IMR-90 (cell line): ENCODE data around the gene SPATA24. TPM values are rescaled to one million over a fixed set of nuclear protein-coding genes. Genes with fewer than 3 reads are reported as not detected.

Experiments
- ATAC-seq: fragments of 200-7000 bp; cut with Tn5 transposase; 2 replicates; pipeline ENCODE4 v1.9.1; 2020; ENCODE audit warnings: low read depth, mild to moderate bottlenecking, moderate library complexity
- BruUV-seq: library from RNA; stranded (reverse); fragments of 400-500 nt; replicated peaks from 2 replicates; lab custom pipeline; 2021; lab: Mats Ljungman, UMichigan
- CTCF ChIA-PET: fragments of 300-600 bp; formaldehyde crosslinking; extraction: SDS; loops from one replicate; lab custom pipeline; 2021; ENCODE audit warnings: antibody characterized with exemption; lab: Yijun Ruan, JAX
- POLR2A ChIA-PET: fragments of 300-600 bp; sonication (Branson Sonifier 250); formaldehyde crosslinking; loops from one replicate; lab custom pipeline; 2022; ENCODE audit warnings: antibody characterized with exemption; ENCODE audit not compliant: unreplicated experiment; lab: Charles Lee
- DNase-seq: peaks from one replicate; pipeline ENCODE4 v3.0.0; 2013
- H2AFZ ChIP-seq: replicated peaks from 2 replicates; pipeline ENCODE3; 2013; ENCODE audit warnings: low read length, mild to moderate bottlenecking; ENCODE audit not compliant: poor library complexity
- H2AK5ac ChIP-seq: 2 replicates; pipeline ENCODE4 v1.6.1; 2013; ENCODE audit warnings: low read depth, low read length, inconsistent platforms
- H2AK9ac ChIP-seq: replicated peaks from 2 replicates; pipeline ENCODE3; 2013; ENCODE audit warnings: mild to moderate bottlenecking, low read depth, low read length, moderate library complexity; ENCODE audit not compliant: poor library complexity
- H2BK120ac ChIP-seq: 2 replicates; pipeline ENCODE4 v1.6.1; 2013; ENCODE audit warnings: low read depth, low read length, inconsistent platforms
- H2BK15ac ChIP-seq: 3 replicates; pipeline ENCODE4 v1.6.1; 2013; ENCODE audit warnings: low read depth, low read length, inconsistent platforms
- H2BK20ac ChIP-seq: 2 replicates; pipeline ENCODE4 v1.6.1; 2013; ENCODE audit warnings: low read depth, mild to moderate bottlenecking, inconsistent platforms, low read length, moderate library complexity
- H2BK5ac ChIP-seq: 2 replicates; pipeline ENCODE4 v1.6.1; 2013; ENCODE audit warnings: mild to moderate bottlenecking, low read depth, low read length, inconsistent platforms; ENCODE audit not compliant: poor library complexity, severe bottlenecking
- H3K14ac ChIP-seq: replicated peaks from 2 replicates; pipeline ENCODE4 v1.6.1; 2013; ENCODE audit warnings: low read depth, low read length, inconsistent platforms
- H3K18ac ChIP-seq: 2 replicates; pipeline ENCODE4 v1.6.1; 2013; ENCODE audit warnings: low read depth, low read length, control low read depth
- H3K23ac ChIP-seq: 2 replicates; pipeline ENCODE4 v1.6.1; 2013; ENCODE audit warnings: low read depth, low read length, inconsistent platforms
- H3K27ac ChIP-seq: 2 replicates; pipeline ENCODE4 v1.5.1; 2013; ENCODE audit warnings: mild to moderate bottlenecking, control low read depth, low read length; ENCODE audit not compliant: insufficient read depth
- H3K27me3 ChIP-seq: 2 replicates; pipeline ENCODE4 v1.6.1; 2013; ENCODE audit warnings: low read length; ENCODE audit not compliant: control insufficient read depth, insufficient read depth
- H3K36me3 ChIP-seq: 2 replicates; pipeline ENCODE4 v1.6.1; 2013; ENCODE audit warnings: low read length, mixed read lengths; ENCODE audit not compliant: control insufficient read depth, insufficient read depth
- H3K4ac ChIP-seq: 2 replicates; pipeline ENCODE4 v1.6.1; 2013; ENCODE audit warnings: low read depth, low read length, inconsistent platforms
- H3K4me1 ChIP-seq: 2 replicates; pipeline ENCODE4 v1.6.1; 2013; ENCODE audit warnings: low read length, mixed read lengths; ENCODE audit not compliant: control insufficient read depth, insufficient read depth
- H3K4me2 ChIP-seq: 2 replicates; pipeline ENCODE4 v1.6.1; 2013; ENCODE audit warnings: low read depth, mild to moderate bottlenecking, control low read depth, low read length, moderate library complexity
- H3K4me3 ChIP-seq: 2 replicates; pipeline ENCODE4 v1.5.1; 2013; ENCODE audit warnings: low read depth, mild to moderate bottlenecking, control low read depth, low read length, moderate library complexity; ENCODE audit not compliant: insufficient read depth
- H3K56ac ChIP-seq: 2 replicates; pipeline ENCODE4 v1.6.1; 2013; ENCODE audit warnings: low read length, inconsistent platforms; ENCODE audit not compliant: insufficient read depth; ENCODE audit errors: extremely low read depth
- H3K79me1 ChIP-seq, 2 experiments: 2 replicates each; pipeline ENCODE4 v1.6.1; 2013; ENCODE audit warnings: low read length in 2 of 2, inconsistent platforms in 1 of 2, low read depth in 1 of 2
- H3K9ac ChIP-seq: 2 replicates; pipeline ENCODE4 v1.6.1; 2013; ENCODE audit warnings: low read depth, low read length, control low read depth
- H3K9me1 ChIP-seq: 2 replicates; pipeline ENCODE4 v1.6.1; 2013; ENCODE audit warnings: low read length, inconsistent platforms; ENCODE audit not compliant: insufficient read depth
- H3K9me3 ChIP-seq: 2 replicates; pipeline ENCODE4 v1.6.1; 2013; ENCODE audit warnings: low read length; ENCODE audit not compliant: control insufficient read depth, insufficient read depth
- H4K20me1 ChIP-seq: 2 replicates; pipeline ENCODE4 v1.6.1; 2013; ENCODE audit warnings: low read length, inconsistent platforms; ENCODE audit not compliant: insufficient read depth
- H4K5ac ChIP-seq: 2 replicates; pipeline ENCODE4 v1.6.1; 2013; ENCODE audit warnings: mild to moderate bottlenecking, low read depth, low read length, control low read depth
- H4K8ac ChIP-seq, 2 experiments: 2 replicates each; pipeline ENCODE4 v1.6.1; 2013; ENCODE audit warnings: low read depth in 2 of 2, low read length in 2 of 2, control low read depth in 1 of 2, inconsistent platforms in 1 of 2
- H4K91ac ChIP-seq: 2 replicates; pipeline ENCODE4 v1.6.1; 2013; ENCODE audit warnings: low read depth, low read length, inconsistent platforms; ENCODE audit not compliant: insufficient read depth
- BHLHE40 ChIP-seq: fragments of 150-350 bp; IDR thresholded peaks from 2 replicates; pipeline ENCODE4 v1.6.1; 2016; ENCODE audit warnings: mild to moderate bottlenecking, low read depth, low read length
- CTCF ChIP-seq: conservative IDR thresholded peaks from 2 replicates; pipeline ENCODE4 v1.5.1; 2012; ENCODE audit warnings: mild to moderate bottlenecking, low read depth, low read length, improper control_type of control experiment
- MAZ ChIP-seq: IDR thresholded peaks from 2 replicates; pipeline ENCODE4 v1.6.1; 2012; ENCODE audit warnings: low read depth, mild to moderate bottlenecking, low read length, improper control_type of control experiment, moderate library complexity, borderline replicate concordance
- POLR2A ChIP-seq: IDR thresholded peaks from 2 replicates; pipeline ENCODE4 v1.6.1; 2012; ENCODE audit warnings: mild to moderate bottlenecking, low read depth, low read length
- WGBS, 2 experiments: methylation state at CpG; one replicate each; pipeline versions ENCODE4 v1.1.5 to v1.1.7; 2013; ENCODE audit warnings: missing lambda C conversion rate in 2 of 2; ENCODE audit not compliant: insufficient read length in 1 of 2; ENCODE audit errors: extremely low coverage in 2 of 2; 5-methylcytosine and 5-hydroxymethylcytosine counted together
- dilution Hi-C: fragments of 300-500 bp; cut with HindIII; formaldehyde crosslinking; loops from one replicate; pipeline ENCODE4 v1.14.3; 2018; ENCODE audit warnings: low sequenced_read_pairs; ENCODE audit not compliant: unreplicated experiment
- in situ Hi-C: fragments of 300-500 bp; cut with MboI; formaldehyde crosslinking; loops from 3 replicates; pipeline ENCODE4 v1.14.3; 2019; ENCODE audit warnings: low sequenced_read_pairs, inconsistent platforms, mixed read lengths
- intact Hi-C: fragments of 100-400 bp; cut with micrococcal nuclease; formaldehyde crosslinking; loops from 2 replicates; pipeline ENCODE4 v1.10.0; 2022
- polyA plus RNA-seq, 3 experiments: library from polyadenylated mRNA; depleted of rRNA; stranded (reverse); fragments of >200 nt; gene quantifications; 2 replicates each; pipeline ENCODE4 v1.2.3, GENCODE V29; 2012; ENCODE audit warnings: low replicate concordance in 1 of 3
- total RNA-seq: library from RNA; depleted of rRNA; stranded (reverse); fragments of >200 nt; gene quantifications from 2 replicates; pipeline ENCODE4 v1.2.3, GENCODE V29; 2012

SPATA24 gene
- total and polyA plus RNA-seq, 2 of the 4 experiments (the other 2 are of a cell fraction): 4.1 to 4.3 TPM

GRCh38 chr5:139360384-139360783 is 43.5 kb downstream of the SPATA24 start:
- no peak overlapping the region for H2BK15ac ChIP-seq
- no peak overlapping the region for H2BK120ac ChIP-seq
- WGBS, 2 experiments: no CpG with 5 or more reads among the region's 4 CpGs
- no peak overlapping the region for H3K14ac ChIP-seq
- BruUV-seq: no TSS peak
- no peaks in the 10 kb centered on the region for H3K9me3 ChIP-seq
- in situ Hi-C loops: no loop called here
- H3K4me3 ChIP-seq: no peak overlapping the region
- H3K9ac ChIP-seq: no peak overlapping the region
- no peak overlapping the region for H3K56ac ChIP-seq
- no peak overlapping the region for H4K8ac ChIP-seq
- H3K4ac ChIP-seq: no peak overlapping the region
- H3K27ac ChIP-seq: no peak overlapping the region
- TF ChIP-seq CTCF (no peak), MAZ (no peak), POLR2A (no peak), BHLHE40 (no peak)
- no peak overlapping the region for H2BK5ac ChIP-seq
- H2AK5ac ChIP-seq: no peak overlapping the region
- H2AK9ac ChIP-seq: no peak overlapping the region
- no peak overlapping the region for H4K91ac ChIP-seq
- H2BK20ac ChIP-seq: no peak overlapping the region
- DNase-seq: no peak
- intact Hi-C loops: no loop called here
- H3K27me3 ChIP-seq: no peaks in the 10 kb centered on the region
- H3K18ac ChIP-seq: no peak overlapping the region
- no peak overlapping the region for H4K5ac ChIP-seq
- H2AFZ ChIP-seq: no peak overlapping the region
- H3K36me3 ChIP-seq: peaks cover 12% of the 10 kb centered on the region
- no peak overlapping the region for H3K4me2 ChIP-seq
- H4K20me1 ChIP-seq: peaks cover 71% of the 10 kb centered on the region
- peaks cover 14 to 79% of the 10 kb centered on the region in 2 experiments for H3K79me1 ChIP-seq
- dilution Hi-C loops: no loop called here
- no peak for ATAC-seq
- H3K4me1 ChIP-seq: peaks cover 2% of the 10 kb centered on the region; the same call in 1 of the 2 replicates
- POLR2A ChIA-PET: no interaction called here
- H3K23ac ChIP-seq: no peak overlapping the region
- peaks cover 5% of the 10 kb centered on the region for H3K9me1 ChIP-seq
- CTCF ChIA-PET: no interaction called here
